Gastrocnemius medialis (tissue), 4 donors: Measurements from ENCODE around the gene RADIL.

Source experiments
- POLR2A ChIP-seq, 2 donors: fragments of 450-650 bp; IDR thresholded peaks; one replicate each; pipeline ENCODE4 v1.6.1; 2017; ENCODE audit warnings: antibody characterized with exemption in 2 of 2, mild to moderate bottlenecking in 2 of 2, moderate library complexity in 2 of 2
- TF ChIP-seq, protein P1 (sequence below), 5 experiments: fragments of 450-650 bp in 3 of 5; fragments of 200-600 bp in 2 of 5; sonication (generic) in 2 of 5; IDR thresholded peaks in 4 of 5; conservative IDR thresholded peaks in 1 of 5; 1 replicate in 4 of 5; 2 replicates in 1 of 5; pipeline ENCODE4 v1.5.1; 2016 to 2019; ENCODE audit warnings: antibody characterized with exemption in 5 of 5, mild to moderate bottlenecking in 3 of 5, moderate library complexity in 3 of 5

DNA sequence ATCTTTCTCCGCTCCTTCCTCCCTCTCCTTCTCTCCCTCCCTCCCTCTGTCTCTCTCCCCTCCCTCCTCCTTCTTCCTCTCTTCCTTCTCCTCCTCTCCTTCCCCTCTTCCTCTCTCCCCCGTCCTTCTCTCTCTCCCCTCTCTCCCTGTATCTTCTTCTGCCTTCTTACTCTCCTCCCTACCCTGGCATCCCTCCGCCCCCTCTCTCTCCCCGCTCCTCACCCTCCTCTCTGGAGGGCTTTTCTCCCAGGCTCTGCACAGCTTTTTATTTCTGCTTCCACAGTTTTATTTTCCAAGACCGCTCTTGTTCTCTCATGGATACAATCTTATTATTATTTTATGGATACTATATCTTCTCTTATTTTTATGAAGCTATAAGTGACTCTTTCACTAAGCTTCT, 75.5 kb downstream of the RADIL start:
- TF ChIP-seq, protein P1, sequence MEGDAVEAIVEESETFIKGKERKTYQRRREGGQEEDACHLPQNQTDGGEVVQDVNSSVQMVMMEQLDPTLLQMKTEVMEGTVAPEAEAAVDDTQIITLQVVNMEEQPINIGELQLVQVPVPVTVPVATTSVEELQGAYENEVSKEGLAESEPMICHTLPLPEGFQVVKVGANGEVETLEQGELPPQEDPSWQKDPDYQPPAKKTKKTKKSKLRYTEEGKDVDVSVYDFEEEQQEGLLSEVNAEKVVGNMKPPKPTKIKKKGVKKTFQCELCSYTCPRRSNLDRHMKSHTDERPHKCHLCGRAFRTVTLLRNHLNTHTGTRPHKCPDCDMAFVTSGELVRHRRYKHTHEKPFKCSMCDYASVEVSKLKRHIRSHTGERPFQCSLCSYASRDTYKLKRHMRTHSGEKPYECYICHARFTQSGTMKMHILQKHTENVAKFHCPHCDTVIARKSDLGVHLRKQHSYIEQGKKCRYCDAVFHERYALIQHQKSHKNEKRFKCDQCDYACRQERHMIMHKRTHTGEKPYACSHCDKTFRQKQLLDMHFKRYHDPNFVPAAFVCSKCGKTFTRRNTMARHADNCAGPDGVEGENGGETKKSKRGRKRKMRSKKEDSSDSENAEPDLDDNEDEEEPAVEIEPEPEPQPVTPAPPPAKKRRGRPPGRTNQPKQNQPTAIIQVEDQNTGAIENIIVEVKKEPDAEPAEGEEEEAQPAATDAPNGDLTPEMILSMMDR (IDR thresholded peaks at IDR 0.05 in 4 of 5, conservative IDR thresholded peaks at IDR 0.05 in 1 of 5), result no peak
- TF ChIP-seq POLR2A (IDR thresholded peaks at IDR 0.05), result no peak
